Central memory CD4-positive, alpha-beta T cell (primary cell): ENCODE data around the gene SRC.
A peak's percentile ranks its signal among the peaks of the same experiment; 100 is the strongest.

Experiments
- DNase-seq: peaks from one replicate; pipeline ENCODE4 v3.0.0; 2022
- total RNA-seq, 3 experiments: gene quantifications; one replicate each; lab custom pipeline; 2026; lab: John Stamatoyannopoulos, UW

The SRC gene
- total RNA-seq = 1.9 to 3.2 (median 2.4) reads per million in 3 experiments

DNA sequence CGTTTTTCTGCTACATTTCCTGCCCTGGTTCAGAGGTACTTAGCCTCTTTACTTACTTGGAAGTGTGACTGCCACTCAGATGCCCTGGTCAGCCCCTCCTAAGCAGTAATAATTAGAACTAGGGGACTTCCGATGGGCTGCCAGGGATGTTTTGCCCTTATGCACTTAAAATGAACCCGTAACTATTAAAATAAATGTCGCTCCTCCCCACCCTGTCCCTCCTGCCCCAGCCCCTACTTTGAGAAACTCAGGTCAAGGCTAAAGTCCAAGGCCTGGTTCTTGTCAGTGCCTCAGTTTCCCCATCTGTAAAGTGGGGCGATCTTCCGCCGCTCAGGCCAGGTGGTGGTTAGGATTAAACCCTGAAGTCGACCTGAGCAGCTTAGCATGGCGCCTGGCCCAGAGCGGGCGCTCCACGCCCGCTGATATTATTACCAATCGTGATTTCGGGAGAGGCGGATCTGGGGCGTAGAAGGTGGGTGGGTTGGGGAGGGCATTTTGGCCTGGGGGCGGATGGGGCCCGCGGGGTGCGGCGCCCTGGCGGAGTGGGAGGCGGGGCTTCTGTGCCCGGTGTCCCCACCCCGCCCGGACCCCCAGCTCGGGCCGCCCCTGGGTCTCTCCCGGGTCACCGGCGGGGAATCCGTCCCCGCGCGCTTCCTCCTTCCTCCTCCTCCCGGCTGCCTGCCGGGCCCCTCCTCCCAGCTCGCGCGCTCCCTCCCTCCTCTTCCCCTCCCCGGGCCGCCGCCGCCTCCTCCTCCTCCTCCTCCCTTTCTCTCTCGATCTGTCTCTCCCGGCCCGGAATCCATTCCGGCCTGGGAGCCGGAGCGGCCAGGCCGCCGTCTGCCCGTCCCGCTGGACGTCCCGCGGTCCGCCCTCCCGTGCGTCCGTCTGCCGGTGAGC, at the start of gene SRC:
Gene SRC (plus strand): TSS at position 802 of the 897 bp plus-strand sequence. CDS start 38,014 bp downstream, outside the sequence.
- peak; percentile 18 for DNase-seq

DNA sequence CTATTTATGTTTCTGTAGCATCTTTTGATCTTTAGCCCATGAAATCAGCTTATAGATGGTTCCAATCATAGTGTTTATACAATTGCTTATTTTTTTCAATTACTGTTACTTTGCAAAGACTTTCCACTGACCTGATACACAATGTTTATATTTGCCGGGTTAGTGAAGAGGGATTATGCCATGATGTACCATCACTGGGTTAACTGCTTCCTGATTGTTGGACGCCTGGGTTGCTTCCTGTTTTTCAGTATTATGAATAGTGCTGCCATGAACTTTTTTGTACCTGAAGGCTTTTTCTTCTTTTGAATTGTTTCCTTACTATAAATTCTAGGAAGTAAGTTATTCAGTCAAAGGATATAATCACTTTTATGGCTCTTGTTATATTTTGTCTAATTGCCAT, 49.6 kb upstream of the SRC start:
- no peak for DNase-seq

DNA sequence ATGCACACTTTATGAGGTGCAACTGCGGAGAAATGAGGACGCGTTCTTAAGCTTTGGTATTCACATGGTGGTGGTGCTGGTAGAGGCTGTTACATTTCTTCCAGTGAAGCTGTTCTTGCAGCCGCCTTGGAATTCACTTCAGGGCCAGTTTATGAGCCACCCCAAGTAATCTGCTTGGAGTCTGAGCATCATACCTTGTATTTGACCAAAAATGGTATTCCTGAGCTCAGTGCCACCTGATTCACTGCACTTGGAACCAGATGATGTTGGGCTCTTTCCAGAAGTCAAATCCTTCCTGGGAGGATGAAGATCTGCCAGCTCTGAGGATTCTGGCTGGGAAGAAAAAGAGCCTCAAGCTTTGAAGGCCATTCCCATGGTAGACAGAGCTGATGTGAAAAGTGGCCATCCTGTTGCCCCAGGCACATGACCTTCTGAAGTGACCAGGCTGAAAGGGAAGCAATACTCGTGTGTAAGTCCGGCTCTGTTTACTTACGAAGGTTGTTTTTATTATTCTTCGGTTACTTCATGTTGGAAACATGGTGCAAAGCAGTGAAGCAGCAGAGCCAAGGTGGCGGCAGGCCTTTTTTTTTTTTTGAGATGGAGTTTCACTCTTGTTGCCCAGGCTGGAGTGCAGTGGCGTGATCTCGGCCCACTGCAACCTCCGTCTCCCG, 48.7 kb upstream of the SRC start:
- DNase-seq = no peak

DNA sequence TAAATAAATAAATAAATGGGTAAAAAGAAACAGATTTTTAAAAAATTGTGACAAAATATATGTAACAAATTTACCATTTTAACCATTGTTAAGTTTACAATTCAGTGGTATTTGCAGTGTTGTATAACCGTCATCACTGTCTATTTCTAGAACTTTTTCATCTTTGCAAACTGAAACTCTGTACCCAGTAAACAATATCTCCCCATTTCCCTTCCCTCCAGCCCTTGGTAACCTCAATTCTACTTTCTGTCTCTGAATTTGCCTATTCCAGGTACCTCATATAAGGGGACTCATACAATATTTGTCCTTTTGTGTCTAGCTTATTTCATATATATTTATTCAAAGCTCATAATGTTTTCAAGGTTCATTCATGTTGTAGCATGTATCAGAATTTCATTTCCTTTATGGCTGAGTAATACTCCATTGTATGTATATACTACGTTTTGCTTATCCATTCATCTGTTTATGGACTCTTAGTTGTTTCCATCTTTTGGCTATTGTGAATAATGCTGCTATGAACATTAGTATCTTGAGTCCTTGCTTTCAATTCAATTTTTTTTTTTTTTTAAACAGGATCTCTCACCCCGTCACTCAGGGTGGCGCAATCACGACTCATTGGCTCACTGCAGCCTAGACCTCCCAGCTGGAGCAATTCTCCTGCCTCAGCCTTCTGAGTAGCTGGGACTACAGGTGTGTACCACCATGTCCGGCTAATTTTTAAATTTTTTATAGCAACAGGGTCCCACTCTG, 47.6 kb upstream of the SRC start:
- DNase-seq = no peak

DNA sequence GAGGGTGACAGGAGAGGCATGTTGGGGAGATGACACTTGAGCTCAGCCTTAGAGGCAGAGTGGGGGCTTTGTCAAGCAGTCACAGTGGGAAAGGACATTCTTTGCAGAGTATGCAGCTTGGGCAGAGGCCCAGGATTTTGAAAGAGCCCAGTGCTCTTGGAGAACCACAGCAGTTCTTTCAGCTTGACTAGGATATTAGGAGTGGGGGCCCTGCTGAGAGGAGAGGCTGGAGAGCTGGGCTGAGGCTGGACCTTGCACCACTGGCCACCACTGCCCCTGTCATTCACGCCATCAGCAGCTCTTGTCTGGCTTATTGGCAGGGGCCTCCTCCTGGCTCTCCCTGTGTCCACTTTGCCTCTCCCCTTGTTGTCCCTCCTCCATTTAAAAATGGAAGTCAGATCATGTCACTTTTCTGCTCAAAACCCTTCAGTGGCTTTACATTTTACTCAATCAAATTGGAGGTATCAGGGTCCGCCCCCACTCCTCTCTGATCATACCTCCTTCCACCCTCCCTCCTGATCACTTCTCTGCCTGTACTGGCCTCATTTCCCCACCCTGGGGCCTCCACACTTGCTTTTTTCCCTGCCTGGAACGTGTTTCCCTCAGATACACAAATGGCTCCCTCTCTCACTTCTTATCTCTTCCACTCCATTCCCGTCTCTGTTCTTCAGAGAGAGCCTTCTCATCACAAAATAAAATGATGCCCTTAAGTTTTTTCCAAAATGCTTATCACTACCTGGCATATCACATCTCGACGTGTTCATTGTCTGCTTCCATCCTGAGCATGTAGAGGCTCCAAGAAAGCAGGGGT, 46.0 kb upstream of the SRC start:
- DNase-seq = no peak

DNA sequence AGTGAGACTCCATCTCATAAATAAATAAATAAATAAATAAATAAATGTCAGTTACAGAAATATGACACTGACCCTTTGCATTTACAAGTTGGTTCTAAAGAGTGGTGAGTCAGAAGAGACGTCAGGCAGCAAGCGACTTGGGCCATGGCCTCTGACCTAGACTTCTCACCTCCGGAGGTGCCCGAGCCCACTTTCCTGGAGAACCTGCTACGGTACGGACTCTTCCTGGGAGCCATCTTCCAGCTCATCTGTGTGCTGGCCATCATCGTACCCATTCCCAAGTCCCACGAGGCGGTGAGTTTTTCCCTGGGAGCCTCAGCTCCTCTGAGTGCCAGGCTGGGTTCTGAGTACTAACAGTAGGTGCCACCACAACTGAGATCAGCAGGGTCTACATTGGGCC, 44.8 kb upstream of the SRC start:
- no peak for DNase-seq

DNA sequence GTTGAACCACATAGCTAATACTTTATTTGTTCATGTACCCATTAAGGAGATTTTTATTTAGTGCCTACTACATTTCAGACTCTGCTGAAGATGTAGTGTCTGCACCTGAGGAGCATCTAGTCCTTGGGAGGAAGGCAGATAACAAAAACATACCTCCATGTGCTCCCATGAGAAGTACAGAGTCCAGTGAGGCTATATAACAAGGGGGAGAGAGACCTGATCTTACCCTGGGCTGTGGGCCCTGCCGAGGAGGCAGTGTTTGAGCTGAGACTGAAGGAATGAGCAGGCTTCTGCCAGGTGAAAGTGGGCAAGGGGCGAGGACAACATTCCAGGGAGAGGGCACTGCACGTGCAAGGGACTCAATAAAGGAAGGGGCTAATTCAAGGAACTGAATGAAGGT, 44.4 kb upstream of the SRC start:
- no peak for DNase-seq

DNA sequence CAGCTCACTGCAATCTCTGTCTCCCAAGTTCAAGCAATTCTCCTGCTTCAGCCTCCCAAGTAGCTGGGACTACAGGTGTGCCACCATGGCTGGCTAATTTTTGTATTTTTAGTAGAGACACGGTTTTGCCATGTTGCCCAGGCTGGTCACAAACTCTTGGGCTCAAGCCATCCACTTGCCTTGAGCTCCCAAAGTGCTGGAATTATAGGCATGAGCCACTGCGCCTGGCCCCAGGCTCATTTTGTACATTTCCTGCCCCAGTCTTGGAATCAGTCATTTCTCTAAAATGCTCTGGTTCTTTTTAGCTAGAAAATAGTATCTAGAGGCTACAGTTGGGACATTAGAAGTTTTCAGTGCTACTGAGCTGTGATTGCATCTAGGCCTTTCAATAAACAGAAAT, 43.0 kb upstream of the SRC start:
- DNase-seq = no peak

DNA sequence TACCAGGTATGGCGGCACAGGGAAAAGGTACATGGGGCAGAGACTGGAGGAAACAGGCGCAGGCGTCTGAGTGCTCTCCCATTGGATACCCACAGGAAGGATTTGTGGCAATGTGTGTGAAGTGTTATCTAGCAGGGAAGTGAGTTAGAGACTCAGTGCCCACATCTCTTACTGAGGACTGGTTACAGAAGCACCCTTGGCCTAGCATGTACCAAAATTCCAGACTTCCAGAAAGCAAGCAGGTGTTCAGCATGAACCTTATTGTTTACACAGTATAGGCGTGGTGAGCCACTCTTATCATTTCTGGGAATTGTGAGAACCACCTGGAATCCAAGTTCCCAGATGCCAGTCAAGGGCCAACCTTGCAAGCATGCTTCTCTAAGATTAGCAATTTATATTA, 42.3 kb upstream of the SRC start:
- DNase-seq = no peak

DNA sequence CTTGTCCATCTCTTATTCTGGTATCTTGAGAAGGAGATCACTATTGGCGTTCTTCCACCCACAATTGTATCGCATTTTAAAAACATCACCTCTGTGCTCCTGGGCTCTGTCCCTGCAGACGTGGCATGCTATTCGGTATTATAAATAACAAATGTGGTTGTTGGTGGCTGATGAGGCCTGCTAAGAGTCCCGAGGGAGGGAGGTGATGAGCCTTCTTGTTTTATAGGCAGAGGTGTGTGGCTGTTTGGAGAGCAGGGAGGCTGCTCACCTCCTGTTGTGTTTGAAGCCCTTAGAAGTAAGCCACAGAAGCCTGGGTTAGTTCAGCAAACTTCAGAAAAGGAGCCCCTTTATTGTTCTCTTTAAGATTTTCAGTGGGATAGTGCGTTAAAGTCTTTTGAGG, 40.9 kb upstream of the SRC start:
- no peak for DNase-seq

DNA sequence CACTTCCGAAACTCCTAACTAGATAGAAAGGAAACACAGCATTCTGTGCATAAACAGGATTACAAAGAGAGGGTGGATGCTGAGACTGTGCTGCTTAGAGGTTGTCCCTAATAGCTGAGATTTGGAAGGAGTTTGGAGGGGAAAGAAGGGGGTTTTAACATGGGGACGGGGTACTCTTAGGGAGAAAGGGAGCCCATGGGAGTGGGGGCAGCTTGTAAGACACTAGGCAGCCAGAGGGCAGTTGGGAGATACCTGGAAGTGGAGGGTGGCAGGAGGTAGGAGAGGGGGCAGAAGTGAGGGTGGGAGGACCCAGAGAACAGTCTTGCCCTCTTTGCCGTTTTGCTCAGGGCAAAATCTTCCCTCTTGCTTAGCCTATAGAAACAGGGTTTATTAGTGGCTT, 40.1 kb upstream of the SRC start:
- no peak for DNase-seq

DNA sequence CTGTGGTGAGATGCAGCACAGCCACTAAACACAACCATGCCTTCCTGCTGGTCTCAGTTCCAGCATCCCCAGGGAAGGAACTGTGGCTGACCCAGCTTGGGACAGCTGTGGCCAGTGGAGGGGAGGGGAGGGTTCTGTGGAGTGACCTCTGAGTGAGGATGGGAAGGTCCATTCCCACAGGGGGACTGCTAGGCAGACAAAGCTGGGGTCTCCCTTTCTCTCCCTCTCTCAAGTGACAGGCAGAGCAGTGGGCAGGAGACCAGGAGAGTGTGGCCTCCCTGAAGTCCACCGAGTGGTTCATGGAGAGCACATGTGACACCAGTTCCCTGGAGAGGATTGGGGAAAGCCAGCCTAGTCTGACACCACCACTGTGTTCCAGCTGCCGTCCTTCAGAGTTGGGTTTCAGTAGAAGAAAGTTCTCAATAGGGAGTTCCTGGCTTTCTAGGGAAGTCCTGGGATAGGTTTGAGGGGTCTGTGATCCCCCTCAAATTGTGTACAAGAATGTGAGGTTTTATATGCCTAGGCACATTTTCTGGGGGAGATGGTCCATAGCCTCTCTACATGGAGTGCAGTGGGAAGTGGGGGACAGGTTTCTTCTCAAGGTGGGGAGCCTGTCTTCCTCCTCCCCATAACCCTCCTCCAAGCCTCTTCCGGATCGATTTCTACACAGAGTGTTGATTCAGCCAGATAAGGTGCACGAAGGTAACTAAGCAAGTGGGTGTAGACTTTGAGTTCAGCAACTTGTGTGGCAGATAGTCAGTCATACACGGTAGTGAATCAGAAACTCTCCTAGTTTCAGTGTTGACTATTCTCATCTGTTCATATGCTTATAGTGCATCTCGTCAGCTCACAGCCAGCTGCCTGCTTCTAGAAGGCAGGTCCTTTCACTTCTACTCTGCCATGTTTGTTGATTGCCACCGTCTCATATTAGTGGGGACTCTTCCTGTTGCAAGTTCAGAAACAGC, 37.6 kb upstream of the SRC start:
- no peak for DNase-seq

DNA sequence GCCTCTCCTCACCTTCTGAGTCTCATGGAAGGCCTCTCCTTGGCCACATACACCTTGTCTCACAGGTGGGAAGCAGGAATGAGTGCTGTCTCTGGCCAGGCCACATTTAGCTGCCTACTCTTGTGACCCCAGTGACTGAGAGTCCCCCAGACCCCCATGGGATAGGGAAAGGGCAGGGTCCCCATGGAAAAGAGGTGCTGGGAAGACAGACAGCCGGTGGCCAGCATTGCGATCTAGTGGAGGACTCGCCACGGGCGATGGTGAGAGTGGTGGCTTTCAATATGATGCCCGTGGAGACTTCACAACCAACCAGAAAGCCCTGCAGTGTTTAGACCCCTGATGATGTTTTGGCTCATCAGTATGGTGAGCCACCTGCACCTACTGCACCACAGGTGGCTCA, 36.6 kb upstream of the SRC start:
- no peak for DNase-seq

DNA sequence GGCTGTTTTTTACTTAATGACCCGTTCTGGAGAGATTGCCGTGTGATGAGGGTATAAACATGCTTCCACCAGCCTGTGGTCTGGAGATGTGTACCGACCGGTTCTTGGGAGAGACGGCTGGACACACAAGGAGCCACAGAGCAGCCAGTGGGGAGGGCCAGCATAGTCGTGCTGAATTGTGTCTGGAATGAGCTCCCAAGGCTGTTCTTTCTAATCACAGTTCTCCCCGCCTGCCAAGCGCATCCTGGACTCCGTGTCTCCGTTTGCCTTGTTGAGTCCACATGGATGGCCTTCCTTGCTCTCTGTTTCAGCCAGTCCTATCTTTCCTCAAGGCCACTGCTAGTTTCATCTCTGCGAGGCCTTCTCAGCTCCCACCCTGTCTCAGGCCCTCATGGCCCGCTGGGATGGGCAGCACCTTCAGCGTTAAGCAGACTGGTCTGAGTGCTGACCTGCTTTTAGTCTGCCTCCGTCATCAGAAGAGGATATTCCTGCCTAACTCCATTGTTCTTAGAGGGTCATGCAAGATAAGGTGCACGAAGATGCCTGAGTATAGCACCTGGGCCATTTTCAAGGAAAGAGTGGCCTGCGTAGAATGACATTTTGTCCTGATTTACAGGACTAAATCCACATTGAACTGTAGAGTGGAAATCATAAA, 35.9 kb upstream of the SRC start:
- no peak for DNase-seq

DNA sequence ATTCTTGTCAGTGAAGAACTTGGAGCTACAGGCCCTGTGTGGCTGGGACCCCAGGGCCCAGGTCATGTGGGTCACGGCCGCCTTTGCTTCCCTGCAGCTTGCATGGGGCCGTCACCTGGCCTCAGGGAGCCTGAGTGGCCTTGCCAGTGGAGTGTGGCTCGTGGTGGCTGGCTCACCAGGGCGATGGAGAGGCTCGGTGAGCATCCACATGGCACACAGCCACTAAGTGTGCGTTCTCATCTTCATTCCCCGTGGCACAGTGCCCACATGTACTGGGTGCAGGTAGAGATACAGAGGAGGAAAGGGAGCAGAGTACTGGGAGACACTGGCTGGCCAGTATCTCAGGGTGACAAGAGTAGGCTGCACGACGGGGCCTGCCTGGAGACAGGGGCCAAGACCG, 35.0 kb upstream of the SRC start:
- no peak for DNase-seq

DNA sequence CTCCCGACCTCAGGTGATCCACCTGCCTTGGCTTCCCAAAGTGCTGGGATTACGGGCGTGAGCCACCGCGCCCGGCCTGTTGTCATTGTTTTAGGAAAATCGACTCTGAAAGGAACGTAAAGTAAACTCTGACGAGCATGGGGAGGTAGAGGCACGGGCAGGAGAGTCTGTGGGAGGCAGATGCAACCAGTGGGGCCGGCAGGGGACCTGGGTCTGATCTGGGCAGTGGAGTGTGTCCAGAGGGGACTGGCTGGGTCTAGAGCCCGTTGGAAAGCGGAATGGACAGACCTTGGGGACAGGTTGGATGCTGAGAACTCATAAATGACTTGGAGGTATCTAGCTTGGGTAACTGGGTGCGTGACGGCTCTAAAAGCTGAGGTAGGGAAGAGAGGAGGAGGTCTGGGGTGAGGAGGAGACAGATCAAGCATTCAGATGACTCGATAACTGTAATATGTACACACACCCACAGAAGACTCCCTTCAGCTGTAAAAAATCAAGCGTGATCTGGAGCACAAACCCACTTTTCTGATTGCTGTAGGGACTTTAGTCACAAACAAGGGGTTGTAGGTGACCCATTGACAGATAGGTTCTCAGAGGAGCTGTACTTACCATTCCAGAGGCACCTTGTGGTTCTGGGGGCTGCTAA, 34.1 kb upstream of the SRC start:
- DNase-seq = no peak

DNA sequence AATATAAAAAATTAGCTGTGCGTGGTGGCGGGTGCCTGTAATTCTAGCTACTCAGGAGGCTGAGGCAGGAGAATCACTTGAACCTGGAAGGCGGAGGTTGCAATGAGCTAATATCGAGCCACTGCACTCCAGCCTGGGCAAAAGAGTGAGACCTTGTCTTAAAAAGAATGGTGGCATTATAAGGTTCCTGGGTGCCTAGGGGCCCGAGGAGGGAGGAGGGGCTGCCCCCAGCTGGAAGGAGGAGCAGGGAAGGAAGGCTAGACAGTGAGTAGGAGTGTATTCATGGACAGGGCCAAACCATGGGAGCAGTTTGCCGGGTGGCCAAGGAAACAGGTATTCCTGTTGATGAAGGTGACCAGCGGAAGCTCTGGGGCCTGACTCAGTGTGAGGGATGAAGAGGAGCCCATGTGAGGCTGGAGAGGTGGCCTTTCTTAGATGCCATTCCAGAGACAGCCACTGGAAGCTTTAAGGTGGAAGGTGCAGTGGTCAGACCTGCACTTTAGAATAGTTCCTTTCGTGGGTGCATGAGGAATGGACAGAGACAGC, 32.3 kb upstream of the SRC start:
- no peak for DNase-seq

DNA sequence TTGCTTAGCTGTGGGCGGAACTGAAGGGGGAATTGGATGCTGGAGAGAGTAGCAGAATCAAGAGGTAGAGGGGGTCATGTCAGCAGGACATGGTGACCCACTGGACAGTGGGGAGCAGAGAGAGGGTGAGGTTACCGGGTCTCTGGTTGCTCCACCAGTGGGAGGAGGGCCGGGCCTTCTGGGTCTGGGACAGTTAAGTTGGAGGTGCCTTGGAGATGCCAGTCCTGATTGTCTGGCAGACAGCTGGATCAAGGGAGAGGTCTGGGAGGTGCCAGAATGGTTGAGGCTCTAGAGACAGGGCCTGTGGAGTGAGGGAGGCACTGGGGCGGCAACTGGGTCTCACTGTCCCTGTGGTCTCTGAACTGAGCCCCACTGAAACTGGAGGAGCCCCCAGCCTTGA, 31.8 kb upstream of the SRC start:
- no peak for DNase-seq

DNA sequence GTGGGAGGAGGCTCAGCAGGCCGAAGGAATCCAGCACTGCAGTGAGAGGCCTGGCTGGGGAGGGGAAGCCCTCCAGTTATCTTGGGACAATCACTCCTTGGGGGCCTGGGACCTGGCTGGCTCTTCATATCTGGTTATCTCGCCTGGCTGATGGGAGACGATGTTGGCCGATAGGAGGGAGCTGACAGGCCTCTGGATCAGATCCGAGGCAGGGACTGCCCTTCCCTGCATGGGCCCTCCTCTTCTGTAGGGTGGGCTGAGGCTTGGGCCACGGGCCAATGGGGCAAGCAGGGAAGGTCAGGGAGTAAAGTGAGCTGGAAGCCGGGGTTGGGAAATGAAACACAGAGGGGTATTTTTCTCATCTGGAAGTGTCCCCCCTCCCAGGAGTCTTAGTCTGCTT, 31.3 kb upstream of the SRC start:
- DNase-seq = no peak

DNA sequence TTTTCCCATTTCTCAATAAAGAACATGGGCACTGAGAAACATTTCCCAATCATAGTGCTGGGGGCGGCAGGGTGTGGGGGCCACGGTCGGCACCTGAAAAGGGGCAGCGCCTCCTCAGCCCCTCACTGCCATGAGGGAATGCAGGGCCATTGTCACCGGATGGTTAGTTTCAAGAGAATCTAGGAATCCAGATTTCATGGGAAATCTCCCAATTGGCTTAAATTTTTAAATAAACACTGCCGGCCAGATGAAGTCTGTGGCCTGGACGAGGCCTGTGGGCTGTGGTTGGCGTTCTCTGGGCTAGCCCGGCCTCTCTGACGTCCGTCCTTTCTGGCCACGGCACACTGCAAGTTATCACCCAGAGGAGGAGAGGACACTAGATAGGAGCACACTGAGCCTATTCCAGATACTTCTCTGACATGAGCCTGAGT, 30.9 kb upstream of the SRC start:
- DNase-seq = no peak
